T47D (cell line): ENCODE results near the gene ATP8A2.

ENCODE experiments used
- DNase-seq, 2 experiments: peaks; one replicate each; pipeline versions ENCODE4 v3.0.0 to v3.0.0-alpha.2; 2011 to 2012; ENCODE audit warnings: low read depth in 1 of 2, low spot score in 1 of 2
- JUND ChIP-seq: IDR thresholded peaks from 2 replicates; pipeline ENCODE4 v1.6.1; 2012; ENCODE audit warnings: low read depth
- in situ Hi-C: cut with HindIII; loops from 2 replicates; pipeline ENCODE4 v1.10.0; 2016; ENCODE audit warnings: low sequenced_read_pairs, low pct_unique_long_range_greater_than_20kb

ATP8A2 gene

DNA sequence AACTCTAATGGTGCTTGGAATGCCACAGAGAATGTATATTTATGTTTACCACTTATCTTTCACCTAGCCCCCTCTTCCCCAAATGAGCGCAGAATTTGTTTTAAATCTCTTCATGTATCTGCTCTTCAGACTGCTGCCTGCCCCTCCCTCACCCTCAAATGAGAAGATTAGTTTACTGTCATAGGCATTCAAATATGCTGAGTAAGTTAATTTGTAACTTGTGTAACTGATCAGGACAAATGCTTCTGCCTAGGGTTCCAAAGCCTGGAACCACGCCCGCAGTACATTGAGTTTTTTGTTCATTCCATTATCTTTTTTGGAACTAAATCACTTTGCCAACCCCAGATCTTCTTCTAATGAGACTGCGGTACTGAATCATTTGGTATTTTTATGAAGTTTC, 74.5 kb downstream of the ATP8A2 start:
- no peak for TF ChIP-seq JUND
- in situ Hi-C loops: no loop called here
- no peak for DNase-seq

DNA sequence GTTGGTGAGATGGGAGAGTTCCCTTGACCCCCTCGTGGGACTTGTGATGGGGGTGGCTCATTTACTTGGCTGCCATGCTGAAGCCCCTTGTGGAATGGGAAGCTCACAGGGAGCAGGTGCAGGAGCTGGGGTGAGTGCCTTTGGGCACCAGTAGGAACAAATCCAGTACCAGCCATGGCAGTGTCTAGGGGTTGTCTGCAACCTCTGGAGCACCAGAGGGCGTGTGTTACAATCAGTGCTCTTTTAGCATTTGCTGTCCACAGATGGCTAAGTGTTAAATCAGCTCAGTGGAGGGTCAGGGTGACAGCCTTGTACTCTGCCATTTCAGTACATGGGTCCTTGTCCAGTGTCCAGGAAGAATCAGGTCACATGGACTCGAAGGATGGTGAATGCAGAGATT, 75.6 kb downstream of the ATP8A2 start:
- DNase-seq: no peak
- no peak for TF ChIP-seq JUND
- in situ Hi-C loops: no loop called here

DNA sequence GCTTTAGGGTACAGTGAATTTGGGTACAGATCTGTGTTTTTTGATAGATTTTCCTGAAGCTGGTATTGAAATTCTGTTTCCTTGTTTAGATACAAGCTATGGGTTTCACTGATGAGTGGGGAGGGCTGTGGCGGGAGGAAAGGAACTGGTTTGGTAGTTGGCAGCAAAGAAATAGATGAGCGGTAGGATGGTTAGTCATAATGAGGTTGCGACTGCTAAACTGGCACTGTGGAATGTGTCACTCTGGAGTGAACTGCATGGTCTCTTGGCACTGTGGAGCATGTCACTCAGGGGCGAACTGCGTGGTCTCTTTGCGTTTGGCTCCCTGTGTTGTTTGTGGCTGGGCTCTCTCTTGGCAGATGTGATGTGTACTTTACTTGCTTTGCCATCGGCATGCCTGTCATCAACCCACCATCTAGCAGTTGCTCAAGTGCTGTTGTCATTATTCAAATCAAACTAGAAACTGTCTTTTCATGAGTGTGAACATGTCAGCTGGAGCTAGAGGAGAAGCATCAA, 82.1 kb downstream of the ATP8A2 start:
- in situ Hi-C loops: no loop called here
- TF ChIP-seq JUND: no peak
- DNase-seq: no peak

DNA sequence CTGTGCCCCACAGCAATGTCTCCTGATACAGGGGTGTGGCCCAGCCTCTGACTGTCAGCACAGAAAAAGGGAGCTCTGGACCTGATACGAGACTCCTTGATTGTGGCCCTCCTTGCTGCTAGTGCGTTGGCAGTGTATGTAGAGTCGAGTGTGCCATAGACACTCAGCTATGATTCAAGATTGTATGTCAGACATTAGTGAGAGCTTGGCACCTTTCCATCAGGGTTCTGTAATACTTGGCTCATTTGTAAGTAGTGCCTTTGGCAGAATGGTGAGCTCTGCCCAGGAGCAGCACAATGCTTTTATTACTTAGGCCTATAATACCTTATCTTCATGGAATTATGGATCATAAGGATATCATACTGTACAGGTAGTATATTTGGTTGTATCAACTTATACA, 83.4 kb downstream of the ATP8A2 start:
- in situ Hi-C loops: no loop called here
- TF ChIP-seq JUND: no peak
- DNase-seq: no peak

DNA sequence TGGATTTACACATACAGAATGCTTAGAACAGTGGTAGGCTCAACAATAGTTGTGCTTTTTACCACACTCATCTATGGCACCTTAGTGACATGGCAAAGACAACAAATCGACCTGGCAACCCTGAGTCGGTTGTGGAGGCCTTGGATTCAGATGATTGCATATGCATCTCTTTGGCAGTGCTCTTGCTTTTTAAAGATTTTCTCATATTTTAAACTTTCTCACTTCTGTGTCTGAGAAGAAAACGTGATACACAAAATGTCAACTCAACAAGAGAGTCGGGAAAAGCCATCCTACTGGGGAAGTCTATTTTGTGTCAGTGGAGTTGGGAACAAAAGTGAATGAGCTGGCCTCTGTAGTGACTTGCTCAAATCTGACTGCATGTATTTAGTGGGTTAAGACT, 85.8 kb downstream of the ATP8A2 start:
- no peak for DNase-seq
- in situ Hi-C loops: no loop called here
- TF ChIP-seq JUND: no peak

DNA sequence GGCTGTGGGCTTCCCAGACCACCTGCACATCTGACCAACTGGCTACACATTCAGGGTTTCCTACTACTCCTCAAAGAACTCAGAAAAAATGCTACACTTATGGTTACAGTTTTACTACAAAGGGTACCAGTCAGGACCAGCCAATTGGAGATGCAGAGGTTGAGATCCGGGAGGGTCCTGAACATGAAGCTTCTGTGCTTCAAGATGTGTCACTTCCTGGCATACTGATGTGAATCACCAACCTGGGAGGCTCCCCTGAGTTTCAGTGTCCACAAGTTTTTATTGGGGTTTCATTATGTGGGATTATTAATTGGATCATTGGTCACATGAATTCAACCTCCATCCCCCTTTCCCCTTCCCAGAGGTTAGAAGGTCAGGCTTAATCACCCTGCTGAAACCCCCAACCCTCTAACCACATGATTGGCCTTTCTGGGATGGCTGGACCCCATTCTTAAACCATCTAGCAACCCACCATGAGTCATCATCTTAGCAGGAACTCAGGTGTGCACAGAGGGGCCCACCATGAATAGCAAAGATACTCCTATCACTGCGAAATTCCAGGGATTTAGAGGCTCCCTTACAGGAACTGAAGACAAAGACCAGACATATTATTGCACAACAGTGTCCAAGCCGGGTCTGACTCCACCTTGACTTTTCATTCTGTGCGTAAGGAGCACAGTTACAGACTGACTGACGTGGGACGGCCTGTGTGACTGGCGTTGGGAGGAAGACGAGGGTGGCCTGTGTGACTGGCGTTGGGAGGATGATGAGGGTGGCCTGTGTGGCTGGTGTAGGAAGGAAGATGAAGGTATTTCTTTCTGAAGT, 90.7 kb downstream of the ATP8A2 start:
- no peak for DNase-seq
- in situ Hi-C loops: no loop called here
- no peak for TF ChIP-seq JUND

DNA sequence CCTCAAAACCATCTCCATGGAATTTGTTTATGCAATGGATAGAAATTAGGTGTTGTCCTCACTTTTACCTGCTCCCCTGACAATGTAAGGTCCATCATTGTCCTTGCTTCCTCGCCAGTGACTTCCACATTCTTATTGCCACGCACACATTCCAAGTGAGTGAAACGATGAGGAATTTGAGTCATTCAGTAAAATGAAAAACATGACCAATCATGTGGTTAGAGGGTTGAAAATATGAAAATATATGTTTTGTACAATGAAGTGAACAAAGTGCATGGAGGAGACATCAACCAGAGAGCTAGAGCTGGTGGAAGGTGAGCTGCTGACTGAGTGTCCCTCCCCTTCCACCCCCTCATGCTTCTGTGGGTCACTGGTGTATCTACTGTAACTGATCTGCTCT, 91.7 kb downstream of the ATP8A2 start:
- no peak for TF ChIP-seq JUND
- no peak for DNase-seq
- in situ Hi-C loops: no loop called here

DNA sequence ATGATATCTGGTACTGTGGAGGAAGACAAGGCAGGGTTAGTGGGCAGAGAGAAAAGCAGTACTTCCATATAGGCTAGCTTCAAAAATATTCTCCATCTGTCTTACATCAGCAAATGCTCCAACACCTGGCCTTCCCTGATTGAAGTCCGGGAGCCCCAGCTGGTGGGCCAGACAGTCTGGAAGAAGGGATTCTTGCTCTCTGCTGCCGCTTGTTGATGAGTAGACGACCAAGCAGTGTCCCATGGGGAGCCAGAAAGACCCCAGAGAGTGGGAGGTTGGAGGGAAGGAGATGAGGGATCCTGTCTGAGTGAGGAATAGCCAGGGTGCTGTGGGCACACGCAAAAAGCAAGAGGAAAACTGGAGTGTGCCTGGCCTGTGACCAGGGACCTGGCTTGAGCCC, 95.1 kb downstream of the ATP8A2 start:
- in situ Hi-C loops: no loop called here
- TF ChIP-seq JUND: no peak
- no peak for DNase-seq

DNA sequence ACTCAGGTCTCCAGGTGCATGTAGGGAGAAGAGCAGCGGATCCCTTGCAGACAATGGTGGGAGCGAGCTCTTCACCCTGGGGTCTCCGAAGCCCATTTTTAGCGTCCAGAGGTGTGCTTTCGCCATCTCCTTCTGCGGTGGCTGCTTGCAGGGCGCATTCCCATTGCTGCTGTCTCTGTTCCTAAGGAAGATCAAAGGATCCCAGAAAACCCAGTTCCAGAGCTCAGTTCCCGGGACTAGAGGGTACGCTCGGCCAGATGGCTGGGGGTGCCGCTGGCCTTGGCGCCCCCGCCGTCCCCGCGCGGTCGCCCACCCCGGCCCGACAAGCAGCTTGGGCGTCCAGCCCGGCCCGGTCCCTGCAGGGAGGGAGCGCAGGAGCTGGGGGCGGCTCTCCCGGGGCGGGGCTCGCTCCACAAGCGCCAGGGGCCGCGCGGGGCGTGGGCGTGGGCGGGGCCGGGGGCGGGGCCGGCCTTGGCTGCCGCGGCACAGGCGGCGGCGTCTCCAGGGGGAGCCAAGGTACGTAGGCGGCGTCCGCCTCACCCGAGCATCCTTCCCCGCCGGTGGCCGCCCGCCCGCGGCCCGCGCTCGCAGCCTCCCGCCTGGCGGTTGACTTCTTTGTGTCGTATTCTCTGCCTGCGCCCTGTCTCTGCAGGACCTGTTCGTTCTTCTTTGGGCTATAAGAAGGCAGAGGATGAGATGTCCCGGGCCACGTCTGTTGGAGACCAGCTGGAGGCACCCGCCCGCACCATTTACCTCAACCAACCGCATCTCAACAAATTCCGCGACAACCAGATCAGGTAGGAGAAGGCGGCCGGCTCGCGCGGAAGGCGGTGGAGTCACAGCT, 96.8 kb downstream of the ATP8A2 start:
- no peak for DNase-seq
- in situ Hi-C loops: no loop called here
- TF ChIP-seq JUND: no peak

DNA sequence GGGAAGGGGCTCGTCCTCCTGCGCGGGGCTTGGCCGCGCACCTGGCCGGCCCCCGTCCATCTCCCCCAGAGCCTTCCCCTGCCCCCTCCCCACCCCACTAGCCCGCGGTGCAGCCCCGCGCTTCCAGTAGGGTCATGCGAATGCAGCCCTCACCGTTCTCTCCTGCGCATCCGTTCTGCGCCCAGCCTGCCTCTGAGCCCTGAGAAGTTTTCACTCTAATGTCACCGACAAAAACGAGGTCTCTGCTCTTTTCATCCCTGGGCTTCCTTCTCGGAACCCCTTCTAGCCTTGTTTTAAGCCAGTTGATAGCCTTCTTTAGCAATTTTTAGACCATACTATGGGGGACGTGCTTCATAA, 97.4 kb downstream of the ATP8A2 start:
- no peak for DNase-seq
- no peak for TF ChIP-seq JUND
- in situ Hi-C loops: no loop called here

DNA sequence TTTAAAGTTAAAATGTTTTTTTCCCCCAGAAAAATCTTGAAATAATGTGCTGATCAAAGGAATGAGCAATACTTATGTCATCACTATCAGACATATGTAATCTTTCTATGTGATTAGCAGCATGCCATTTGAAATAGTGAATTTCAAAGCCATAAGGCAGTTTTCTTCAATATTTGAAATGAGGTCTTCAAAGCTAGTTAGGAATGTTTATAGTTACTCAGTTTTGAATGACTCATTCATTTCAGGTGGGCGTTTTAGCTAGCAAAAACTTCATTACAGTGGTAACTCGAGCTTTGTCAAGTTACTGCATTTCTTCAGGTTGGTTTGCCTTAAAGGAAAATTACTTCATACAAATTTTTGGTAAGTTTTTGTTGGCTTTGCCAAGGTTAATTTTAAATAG, 102.1 kb downstream of the ATP8A2 start:
- in situ Hi-C loops: no loop called here
- TF ChIP-seq JUND: no peak
- no peak for DNase-seq

DNA sequence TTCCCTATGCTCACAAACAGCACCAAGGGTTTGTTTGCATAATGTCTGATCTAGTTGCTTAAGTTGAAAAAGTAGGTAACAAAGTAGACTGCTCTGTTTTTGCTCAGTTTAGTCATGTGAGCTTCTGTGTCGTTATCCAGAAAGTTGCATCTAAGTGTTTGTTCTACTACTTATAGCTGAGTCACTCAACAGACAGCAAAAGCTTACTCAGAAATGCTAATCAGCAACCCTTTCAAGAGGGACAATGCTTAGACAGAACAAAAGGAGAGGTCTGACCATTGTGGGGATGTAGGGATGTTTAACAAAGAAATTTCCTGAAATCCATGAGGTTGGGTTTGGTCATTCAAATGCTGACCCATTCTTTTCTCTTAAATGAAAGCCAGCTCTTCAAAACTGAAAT, 106.4 kb downstream of the ATP8A2 start:
- TF ChIP-seq JUND: no peak
- no peak for DNase-seq
- in situ Hi-C loops: no loop called here

DNA sequence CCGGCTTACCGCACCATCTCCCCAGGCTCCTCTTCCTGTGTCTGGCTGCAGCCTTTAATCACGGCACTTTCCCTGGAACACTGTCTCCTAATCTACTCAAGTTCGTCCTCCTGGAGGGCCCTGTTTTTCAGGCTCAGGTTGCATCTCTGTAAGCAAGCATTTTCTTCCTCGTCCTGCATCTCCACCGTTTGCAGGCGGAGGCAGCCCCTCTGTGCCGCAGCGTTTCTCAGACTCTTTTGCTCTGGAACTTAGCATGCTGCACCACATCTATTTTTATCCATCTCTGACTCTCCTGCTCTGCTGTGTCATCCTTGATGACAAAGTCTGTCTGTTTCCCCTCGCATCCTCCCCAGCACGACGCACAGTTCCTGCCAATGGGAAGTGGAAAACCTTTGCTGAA, 117.5 kb downstream of the ATP8A2 start:
- DNase-seq: no peak
- in situ Hi-C loops: no loop called here
- no peak for TF ChIP-seq JUND
